ENCODE measurements around the gene TBC1D21. TPM values are rescaled to one million over a fixed set of nuclear protein-coding genes. Genes with fewer than 3 reads are reported as not detected.

The TBC1D21 gene
- polyA plus RNA-seq, 1 donor from 2014 or later = not detected

- Histone ChIP-seq H3F3A (ENCODE audit: insufficient read depth, low read length, poor library complexity, severe bottlenecking) (no peaks in the 10 kb centered on the region), H3K4me3 (ENCODE audit: low read length) (no peak overlapping the region), H3K9ac (ENCODE audit: low read length) (no peak overlapping the region), H3K36me3 (ENCODE audit: insufficient read depth, low read length) (no peaks in the 10 kb centered on the region), H3K27me3 (ENCODE audit: insufficient read depth, low read depth, low read length) (no peaks in the 10 kb centered on the region), H3K9me2 (ENCODE audit: insufficient read depth, low read length) (no peaks in the 10 kb centered on the region), H2AFZ (ENCODE audit: low read depth, low read length) (no peak overlapping the region), H3K79me2 (replicated peaks; ENCODE audit: insufficient read depth, low read length) (no peaks in the 10 kb centered on the region), H4K20me1 (ENCODE audit: insufficient read depth) (no peaks in the 10 kb centered on the region), H3K9me3 (ENCODE audit: low read length) (no peaks in the 10 kb centered on the region), H3K4me2 (ENCODE audit: low read length) (no peak overlapping the region), H3K27ac (ENCODE audit: low read length) (no peak overlapping the region)
- TF ChIP-seq RAD21 (conservative IDR thresholded peaks at IDR 0.05) = no peak
- no peak for TF ChIP-seq SMC3 (conservative IDR thresholded peaks at IDR 0.05; ENCODE audit: poor library complexity)
- no peak for TF ChIP-seq EP300 (conservative IDR thresholded peaks at IDR 0.05; ENCODE audit: poor library complexity, severe bottlenecking)
- TF ChIP-seq TAF1 (IDR thresholded peaks at IDR 0.05; ENCODE audit: low read depth) = no peak
- TF ChIP-seq POLR2AphosphoS5 (IDR thresholded peaks at IDR 0.05) = no peak
- no peak for TF ChIP-seq REST (IDR thresholded peaks at IDR 0.05; ENCODE audit: borderline replicate concordance)
- no peak for TF ChIP-seq CTCF (IDR thresholded peaks at IDR 0.05; ENCODE audit: poor library complexity, severe bottlenecking)
- TF ChIP-seq MXI1 (conservative IDR thresholded peaks at IDR 0.05; ENCODE audit: poor library complexity, severe bottlenecking) = no peak
- TF ChIP-seq EZH2 (IDR thresholded peaks at IDR 0.05; ENCODE audit: borderline replicate concordance, insufficient read depth, low read length, poor library complexity, severe bottlenecking) = no peak
These were observed 8.0 kb upstream of the TBC1D21 start for GRCh38 chr15:73865379-73865778.

GRCh38 chr15:73865904-73866303 is 7.5 kb upstream of the TBC1D21 start:
- Histone ChIP-seq H3K9me3 (ENCODE audit: low read length) (no peaks in the 10 kb centered on the region), H3K36me3 (ENCODE audit: insufficient read depth, low read length) (no peaks in the 10 kb centered on the region), H3K4me2 (ENCODE audit: low read length) (no peak overlapping the region), H3K79me2 (replicated peaks; ENCODE audit: insufficient read depth, low read length) (no peaks in the 10 kb centered on the region), H3K4me3 (ENCODE audit: low read length) (no peak overlapping the region), H3K27ac (ENCODE audit: low read length) (no peak overlapping the region), H3K9ac (ENCODE audit: low read length) (no peak overlapping the region), H3K9me2 (ENCODE audit: insufficient read depth, low read length) (no peaks in the 10 kb centered on the region), H2AFZ (ENCODE audit: low read depth, low read length) (no peak overlapping the region), H3F3A (ENCODE audit: insufficient read depth, low read length, poor library complexity, severe bottlenecking) (no peaks in the 10 kb centered on the region), H3K27me3 (ENCODE audit: insufficient read depth, low read depth, low read length) (no peaks in the 10 kb centered on the region), H4K20me1 (ENCODE audit: insufficient read depth) (no peaks in the 10 kb centered on the region)
- no peak for TF ChIP-seq EP300 (conservative IDR thresholded peaks at IDR 0.05; ENCODE audit: poor library complexity, severe bottlenecking)
- no peak for TF ChIP-seq TAF1 (IDR thresholded peaks at IDR 0.05; ENCODE audit: low read depth)
- TF ChIP-seq EZH2 (IDR thresholded peaks at IDR 0.05; ENCODE audit: borderline replicate concordance, insufficient read depth, low read length, poor library complexity, severe bottlenecking) = no peak
- no peak for TF ChIP-seq SMC3 (conservative IDR thresholded peaks at IDR 0.05; ENCODE audit: poor library complexity)
- TF ChIP-seq RAD21 (conservative IDR thresholded peaks at IDR 0.05) = no peak
- TF ChIP-seq MXI1 (conservative IDR thresholded peaks at IDR 0.05; ENCODE audit: poor library complexity, severe bottlenecking) = no peak
- TF ChIP-seq REST (IDR thresholded peaks at IDR 0.05; ENCODE audit: borderline replicate concordance) = no peak
- TF ChIP-seq POLR2AphosphoS5 (IDR thresholded peaks at IDR 0.05) = no peak
- no peak for TF ChIP-seq CTCF (IDR thresholded peaks at IDR 0.05; ENCODE audit: poor library complexity, severe bottlenecking)

All from neural cell (in vitro differentiated cells).